HG03565 (cell line): ENCODE results near the gene FGF11.

Experiments
- ATAC-seq: cut with Tn5 transposase; IDR thresholded peaks from one replicate; pipeline ENCODE4 v1.9.1; 2021; ENCODE audit warnings: mild to moderate bottlenecking, moderate library complexity; ENCODE audit not compliant: unreplicated experiment

FGF11 gene

GRCh38 chr17:7407485-7408251 is 31.6 kb upstream of the FGF11 start, which contains the start of gene NLGN2:
Gene NLGN2 (plus strand): TSS chr17:7407845. CDS start chr17:7408256, 411 bp downstream.
- no peak for ATAC-seq

- ATAC-seq, result no peak
These were observed 31.0 kb upstream of the FGF11 start for GRCh38 chr17:7408252-7408727.

GRCh38 chr17:7408863-7409262 is 30.4 kb upstream of the FGF11 start:
- ATAC-seq, result no peak

- ATAC-seq, result no peak
These were observed 29.6 kb upstream of the FGF11 start for GRCh38 chr17:7409716-7410115.

- ATAC-seq, result no peak
These were observed 28.5 kb upstream of the FGF11 start for GRCh38 chr17:7410634-7411426.

GRCh38 chr17:7411427-7411750 is 27.9 kb upstream of the FGF11 start:
- ATAC-seq, result no peak

- no peak for ATAC-seq
These were observed 25.8 kb upstream of the FGF11 start for GRCh38 chr17:7413346-7413985.

- no peak for ATAC-seq
These were observed 24.5 kb upstream of the FGF11 start for GRCh38 chr17:7414837-7415236.

- ATAC-seq, result no peak
These were observed 23.5 kb upstream of the FGF11 start for GRCh38 chr17:7415784-7416183.

- ATAC-seq, result no peak
These were observed 23.0 kb upstream of the FGF11 start for GRCh38 chr17:7416323-7416722.

GRCh38 chr17:7417056-7417655 is 22.2 kb upstream of the FGF11 start:
- no peak for ATAC-seq

- no peak for ATAC-seq
These were observed 20.7 kb upstream of the FGF11 start for GRCh38 chr17:7418472-7419152.

- ATAC-seq, result no peak
These were observed 19.3 kb upstream of the FGF11 start, which contains the start of gene SPEM1 for GRCh38 chr17:7419819-7420610. Gene SPEM1 (plus strand): TSS chr17:7420324. CDS start chr17:7420385, 61 bp downstream.

GRCh38 chr17:7421186-7421585 is 18.1 kb upstream of the FGF11 start:
- ATAC-seq, result no peak

GRCh38 chr17:7423679-7424078 is 15.6 kb upstream of the FGF11 start:
- ATAC-seq, result no peak

GRCh38 chr17:7425316-7425715 is 14.0 kb upstream of the FGF11 start, which contains the start of gene SPEM2:
Gene SPEM2 (plus strand): TSS chr17:7425616. CDS start chr17:7425689, 73 bp downstream.
- ATAC-seq, result no peak

- ATAC-seq, result no peak
These were observed 13.6 kb upstream of the FGF11 start for GRCh38 chr17:7425756-7426155.

GRCh38 chr17:7426203-7426863 is 13.0 kb upstream of the FGF11 start:
- no peak for ATAC-seq

- ATAC-seq, result no peak
These were observed 12.3 kb upstream of the FGF11 start for GRCh38 chr17:7426896-7427489.
